ENCODE results near the gene CBFA2T2. TPM values are rescaled to one million over a fixed set of nuclear protein-coding genes. Genes with fewer than 3 reads are reported as not detected.

CBFA2T2 gene
- total and polyA plus RNA-seq, 2 experiments from 2014 or later: 29.2 to 33.1 TPM

DNA sequence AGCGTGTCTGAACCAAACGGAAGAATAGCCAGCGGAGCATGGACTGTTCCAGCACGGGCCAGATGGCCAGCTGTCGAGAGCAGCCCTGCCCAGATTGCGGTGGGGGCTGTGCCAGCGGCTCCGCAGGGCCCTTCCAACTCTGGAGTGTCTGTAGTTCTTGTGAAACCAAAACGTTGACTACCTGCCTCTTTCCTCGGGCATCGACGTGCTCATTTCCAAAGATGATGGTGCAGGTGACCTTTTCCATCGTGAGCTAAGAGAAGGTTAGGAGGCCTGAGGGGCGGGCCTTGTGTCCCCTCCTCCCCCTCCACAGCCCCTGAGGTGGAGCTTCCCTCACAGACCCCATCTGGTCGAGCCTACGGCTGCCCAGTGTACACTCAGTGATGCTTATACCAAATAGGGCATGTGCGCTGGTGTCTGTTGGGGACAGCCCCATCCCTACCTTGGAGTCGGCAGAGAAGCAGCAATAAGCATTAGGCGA is 159.3 kb downstream of the CBFA2T2 start:
- no peaks in the 10 kb centered on the region for H4K20me1 ChIP-seq (ENCODE audit: insufficient read depth, poor library complexity, severe bottlenecking)
- H3K27ac ChIP-seq: no peak overlapping the region
- no peaks in the 10 kb centered on the region for H3K9me3 ChIP-seq (ENCODE audit: low read depth)
- no peak overlapping the region for H3K4me2 ChIP-seq
- 85% methylated on average over 19 of the region's 19 CpGs for WGBS (ENCODE audit: low lambda C conversion rate, missing lambda C conversion rate)
- H3K4me1 ChIP-seq (ENCODE audit: insufficient read depth): peaks cover 15% of the 10 kb centered on the region
- H3K27me3 ChIP-seq: no peaks in the 10 kb centered on the region
- H3K79me2 ChIP-seq: no peaks in the 10 kb centered on the region
- TF ChIP-seq EZH2 (IDR thresholded peaks at IDR 0.05; ENCODE audit: borderline replicate concordance) (no peak), EZH2phosphoT487 (IDR thresholded peaks at IDR 0.05; ENCODE audit: low read depth, severe bottlenecking, unreplicated experiment) (no peak)
- TF ChIP-seq, protein P1, sequence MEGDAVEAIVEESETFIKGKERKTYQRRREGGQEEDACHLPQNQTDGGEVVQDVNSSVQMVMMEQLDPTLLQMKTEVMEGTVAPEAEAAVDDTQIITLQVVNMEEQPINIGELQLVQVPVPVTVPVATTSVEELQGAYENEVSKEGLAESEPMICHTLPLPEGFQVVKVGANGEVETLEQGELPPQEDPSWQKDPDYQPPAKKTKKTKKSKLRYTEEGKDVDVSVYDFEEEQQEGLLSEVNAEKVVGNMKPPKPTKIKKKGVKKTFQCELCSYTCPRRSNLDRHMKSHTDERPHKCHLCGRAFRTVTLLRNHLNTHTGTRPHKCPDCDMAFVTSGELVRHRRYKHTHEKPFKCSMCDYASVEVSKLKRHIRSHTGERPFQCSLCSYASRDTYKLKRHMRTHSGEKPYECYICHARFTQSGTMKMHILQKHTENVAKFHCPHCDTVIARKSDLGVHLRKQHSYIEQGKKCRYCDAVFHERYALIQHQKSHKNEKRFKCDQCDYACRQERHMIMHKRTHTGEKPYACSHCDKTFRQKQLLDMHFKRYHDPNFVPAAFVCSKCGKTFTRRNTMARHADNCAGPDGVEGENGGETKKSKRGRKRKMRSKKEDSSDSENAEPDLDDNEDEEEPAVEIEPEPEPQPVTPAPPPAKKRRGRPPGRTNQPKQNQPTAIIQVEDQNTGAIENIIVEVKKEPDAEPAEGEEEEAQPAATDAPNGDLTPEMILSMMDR (IDR thresholded peaks at IDR 0.05; ENCODE audit: poor library complexity): no peak
- H2AFZ ChIP-seq: no peak overlapping the region
- no peaks in the 10 kb centered on the region for H3K9me2 ChIP-seq (replicated peaks; ENCODE audit: insufficient read depth)
- no peaks in the 10 kb centered on the region for H3K36me3 ChIP-seq (replicated peaks; ENCODE audit: insufficient read depth, low read depth)
- no peak overlapping the region for H3K4me3 ChIP-seq
- DNase-seq (ENCODE audit: low spot score): no peak

- H3K27ac ChIP-seq: no peak overlapping the region
- no peak overlapping the region for H2AFZ ChIP-seq
- H3K27me3 ChIP-seq: no peaks in the 10 kb centered on the region
- H4K20me1 ChIP-seq (ENCODE audit: insufficient read depth, poor library complexity, severe bottlenecking): no peaks in the 10 kb centered on the region
- no peak overlapping the region for H3K4me3 ChIP-seq
- no peaks in the 10 kb centered on the region for H3K36me3 ChIP-seq (replicated peaks; ENCODE audit: insufficient read depth, low read depth)
- WGBS (ENCODE audit: low lambda C conversion rate, missing lambda C conversion rate): 92% methylated on average over 11 of the region's 11 CpGs
- TF ChIP-seq, protein P1 (IDR thresholded peaks at IDR 0.05; ENCODE audit: poor library complexity): no peak
- TF ChIP-seq EZH2 (IDR thresholded peaks at IDR 0.05; ENCODE audit: borderline replicate concordance) (no peak), EZH2phosphoT487 (IDR thresholded peaks at IDR 0.05; ENCODE audit: low read depth, severe bottlenecking, unreplicated experiment) (no peak)
- no peak overlapping the region for H3K4me2 ChIP-seq
- H3K9me2 ChIP-seq (replicated peaks; ENCODE audit: insufficient read depth): no peaks in the 10 kb centered on the region
- H3K79me2 ChIP-seq: no peaks in the 10 kb centered on the region
- no peak for DNase-seq (ENCODE audit: low spot score)
- peaks cover 25% of the 10 kb centered on the region for H3K4me1 ChIP-seq (ENCODE audit: insufficient read depth)
- H3K9me3 ChIP-seq (ENCODE audit: low read depth): no peaks in the 10 kb centered on the region
Observed at GRCh38 chr20:33650111-33650752, 160.3 kb downstream of the CBFA2T2 start.

GRCh38 chr20:33650753-33651561 is 161.1 kb downstream of the CBFA2T2 start:
- Histone ChIP-seq H4K20me1 (ENCODE audit: insufficient read depth, poor library complexity, severe bottlenecking) (no peaks in the 10 kb centered on the region), H3K4me2 (no peak overlapping the region), H3K9me2 (replicated peaks; ENCODE audit: insufficient read depth) (no peaks in the 10 kb centered on the region), H3K79me2 (no peaks in the 10 kb centered on the region), H3K4me3 (no peak overlapping the region), H2AFZ (no peak overlapping the region), H3K4me1 (ENCODE audit: insufficient read depth) (peaks cover 26% of the 10 kb centered on the region), H3K27me3 (no peaks in the 10 kb centered on the region), H3K36me3 (replicated peaks; ENCODE audit: insufficient read depth, low read depth) (no peaks in the 10 kb centered on the region), H3K27ac (no peak overlapping the region), H3K9me3 (ENCODE audit: low read depth) (no peaks in the 10 kb centered on the region)
- peak; percentile 21 for DNase-seq (ENCODE audit: low spot score)
- TF ChIP-seq EZH2phosphoT487 (IDR thresholded peaks at IDR 0.05; ENCODE audit: low read depth, severe bottlenecking, unreplicated experiment): no peak
- no peak for TF ChIP-seq EZH2 (IDR thresholded peaks at IDR 0.05; ENCODE audit: borderline replicate concordance)
- TF ChIP-seq, protein P1 (IDR thresholded peaks at IDR 0.05; ENCODE audit: poor library complexity): no peak
- 83% methylated on average over 10 of the region's 10 CpGs for WGBS (ENCODE audit: low lambda C conversion rate, missing lambda C conversion rate)

All from hepatocyte (in vitro differentiated cells).